DND-41 (cell line): ENCODE results near the gene OMP.

Source experiments
- CTCF ChIP-seq: IDR thresholded peaks from 2 replicates; pipeline ENCODE4 v1.5.1; 2012; ENCODE audit warnings: borderline replicate concordance, low read length, moderate library complexity, mild to moderate bottlenecking; ENCODE audit not compliant: poor library complexity, severe bottlenecking; ENCODE audit errors: extremely low read depth
- EZH2 ChIP-seq: IDR thresholded peaks from 3 replicates; pipeline ENCODE4 v1.6.1; 2012; ENCODE audit warnings: borderline replicate concordance, low read depth, mild to moderate bottlenecking, moderate library complexity, low read length, inconsistent platforms; ENCODE audit not compliant: severe bottlenecking

DNA sequence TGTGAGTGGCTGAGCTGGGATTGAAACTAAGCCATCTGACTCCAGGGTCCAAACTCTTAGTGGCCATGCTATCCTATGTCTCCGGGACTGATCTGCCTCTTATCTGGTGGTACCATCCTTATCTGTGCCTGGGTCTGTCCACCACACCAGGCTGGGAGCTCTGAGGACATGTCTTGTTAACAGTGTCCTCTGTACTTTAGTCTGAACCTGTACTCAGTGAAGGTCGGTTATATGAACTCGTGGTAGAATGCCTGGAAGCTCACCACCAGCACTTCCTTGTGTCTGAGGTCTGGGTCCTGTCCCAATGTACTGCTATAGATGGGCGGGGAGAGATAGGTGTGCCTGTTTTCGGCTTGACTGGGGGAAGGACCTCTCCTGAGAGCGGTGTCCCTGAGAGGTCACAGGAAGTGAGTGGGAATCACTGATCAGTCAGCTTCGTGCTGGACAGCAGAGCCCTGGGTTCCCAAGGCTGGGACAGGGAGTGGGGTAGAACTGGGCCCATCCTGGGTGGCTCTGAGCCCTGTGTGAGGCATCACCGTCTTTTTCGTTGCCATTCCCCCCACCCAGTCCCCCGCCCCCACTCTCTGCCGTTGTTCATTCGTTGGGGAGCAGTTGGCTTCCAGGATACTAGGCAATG lies 34.3 kb downstream of the OMP start:
- TF ChIP-seq CTCF = no peak
- no peak for TF ChIP-seq EZH2
